DOHH2 (cell line): ENCODE measurements around the gene CLEC1B.

ENCODE experiments used
- CTCF ChIP-seq: fragments of 200-600 bp; sonication (generic); IDR thresholded peaks from one replicate; pipeline ENCODE4 v1.5.1; 2014; ENCODE audit warnings: antibody characterized with exemption, mild to moderate bottlenecking, low read depth, low read length; ENCODE audit not compliant: poor library complexity, severe bottlenecking
- EZH2phosphoT487 ChIP-seq: fragments of 200-600 bp; sonication (generic); IDR thresholded peaks from 2 replicates; pipeline ENCODE4 v1.6.1; 2017; ENCODE audit warnings: borderline replicate concordance, mild to moderate bottlenecking, antibody characterized with exemption, low read length, moderate library complexity, mixed read lengths

- TF ChIP-seq CTCF (no peak), EZH2phosphoT487 (no peak)
These were observed 32.9 kb upstream of the CLEC1B start for GRCh38 chr12:10031771-10032175.
